ENCODE data around the gene MRPS18A.

MRPS18A gene

GRCh38 chr6:43687437-43688347, at the start of gene MRPS18A:
Gene MRPS18A (minus strand): TSS chr6:43687791. CDS start chr6:43687779, 12 bp downstream.
- peak; percentile 75 for DNase-seq (ENCODE audit: low spot score)

- DNase-seq (ENCODE audit: low spot score): no peak
Measured at GRCh38 chr6:43736844-43737243, 49.3 kb upstream of the MRPS18A start.

- DNase-seq (ENCODE audit: low spot score): no peak
Measured at GRCh38 chr6:43736211-43736786, 48.7 kb upstream of the MRPS18A start.

GRCh38 chr6:43735642-43736199, 48.1 kb upstream of the MRPS18A start:
- no peak for DNase-seq (ENCODE audit: low spot score)

GRCh38 chr6:43734294-43734665, 46.7 kb upstream of the MRPS18A start:
- no peak for DNase-seq (ENCODE audit: low spot score)

GRCh38 chr6:43733471-43734293, 46.1 kb upstream of the MRPS18A start:
- DNase-seq (ENCODE audit: low spot score): no peak

- no peak for DNase-seq (ENCODE audit: low spot score)
Measured at GRCh38 chr6:43730634-43731033, 43.0 kb upstream of the MRPS18A start.

GRCh38 chr6:43729537-43729936, 41.9 kb upstream of the MRPS18A start:
- DNase-seq (ENCODE audit: low spot score): no peak

- DNase-seq (ENCODE audit: low spot score): no peak
Measured at GRCh38 chr6:43728586-43728985, 41.0 kb upstream of the MRPS18A start.

GRCh38 chr6:43727634-43728033, 40.0 kb upstream of the MRPS18A start:
- DNase-seq (ENCODE audit: low spot score): no peak

GRCh38 chr6:43725643-43726580, 38.3 kb upstream of the MRPS18A start:
- DNase-seq (ENCODE audit: low spot score): no peak

GRCh38 chr6:43724914-43725642, 37.5 kb upstream of the MRPS18A start:
- no peak for DNase-seq (ENCODE audit: low spot score)

GRCh38 chr6:43724354-43724753, 36.8 kb upstream of the MRPS18A start:
- no peak for DNase-seq (ENCODE audit: low spot score)

- peak; percentile 15 for DNase-seq (ENCODE audit: low spot score)
Measured at GRCh38 chr6:43723737-43724295, 36.2 kb upstream of the MRPS18A start.

GRCh38 chr6:43722920-43723545, 35.4 kb upstream of the MRPS18A start:
- DNase-seq (ENCODE audit: low spot score): no peak

GRCh38 chr6:43720999-43721398, 33.4 kb upstream of the MRPS18A start:
- DNase-seq (ENCODE audit: low spot score): no peak

- DNase-seq (ENCODE audit: low spot score): no peak
Measured at GRCh38 chr6:43719511-43719910, 31.9 kb upstream of the MRPS18A start.

- no peak for DNase-seq (ENCODE audit: low spot score)
Measured at GRCh38 chr6:43718387-43719105, 31.0 kb upstream of the MRPS18A start.

GRCh38 chr6:43717822-43718221, 30.2 kb upstream of the MRPS18A start:
- no peak for DNase-seq (ENCODE audit: low spot score)
